HepG2 (cell line): ENCODE measurements around the gene KTI12. TPM values are rescaled to one million over a fixed set of nuclear protein-coding genes. Genes with fewer than 3 reads are reported as not detected.

Experiments used
- CREB1 ChIP-seq, 2 experiments: fragments of 450-650 bp in 1 of 2; IDR thresholded peaks; 2 replicates each; pipeline ENCODE4 v1.6.1; 2016 to 2017; ENCODE audit warnings: control low read depth in 1 of 2, mild to moderate bottlenecking in 1 of 2, missing compliant biosample characterization in 1 of 2, missing genetic modification characterization in 1 of 2
- HMG20A ChIP-seq: IDR thresholded peaks from 2 replicates; pipeline ENCODE4 v1.6.1; 2016; ENCODE audit warnings: borderline replicate concordance
- IRF2 ChIP-seq: IDR thresholded peaks from 2 replicates; pipeline ENCODE4 v1.6.1; 2018; ENCODE audit warnings: missing genetic modification reagents, missing compliant biosample characterization
- KDM3A ChIP-seq: IDR thresholded peaks from 2 replicates; pipeline ENCODE4 v1.6.1; 2018; ENCODE audit warnings: low read depth, missing compliant biosample characterization
- KLF16 ChIP-seq, 2 experiments: sonication (generic) in 1 of 2; formaldehyde crosslinking in 1 of 2; IDR thresholded peaks; 2 replicates each; pipeline versions ENCODE4 v1.6.1 to v1.8.0; 2016 to 2023; ENCODE audit warnings: missing genetic modification reagents in 2 of 2, missing compliant biosample characterization in 1 of 2
- NKX3-1 ChIP-seq: sonication (generic); formaldehyde crosslinking; IDR thresholded peaks from 2 replicates; pipeline ENCODE4 v1.5.0; 2020; ENCODE audit warnings: missing genetic modification reagents
- NPAS2 ChIP-seq: sonication (generic); formaldehyde crosslinking; IDR thresholded peaks from 2 replicates; pipeline ENCODE4 v1.8.0; 2022; ENCODE audit warnings: mild to moderate bottlenecking, missing genetic modification reagents, borderline replicate concordance
- NR2F1 ChIP-seq, 2 experiments: fragments of 450-650 bp in 1 of 2; formaldehyde crosslinking in 1 of 2; IDR thresholded peaks; 2 replicates each; pipeline versions ENCODE4 v1.5.0 to v1.6.1; 2016 to 2020; ENCODE audit warnings: mild to moderate bottlenecking in 1 of 2, missing compliant biosample characterization in 1 of 2, missing genetic modification reagents in 1 of 2, moderate library complexity in 1 of 2
- SETDB1 ChIP-seq: sonication (generic); formaldehyde crosslinking; IDR thresholded peaks from 2 replicates; pipeline ENCODE4 v1.5.1; 2020; ENCODE audit warnings: missing genetic modification reagents, mild to moderate bottlenecking, borderline replicate concordance
- SUZ12 ChIP-seq: fragments of 150-350 bp; IDR thresholded peaks from 2 replicates; pipeline ENCODE4 v1.6.1; 2014; ENCODE audit warnings: low read depth, low read length
- ZFP36L1 ChIP-seq: sonication (generic); formaldehyde crosslinking; IDR thresholded peaks from 2 replicates; pipeline ENCODE4 v1.8.0; 2022; ENCODE audit warnings: mild to moderate bottlenecking, missing genetic modification reagents, moderate library complexity
- ZNF136 ChIP-seq: sonication (generic); formaldehyde crosslinking; IDR thresholded peaks from 2 replicates; pipeline ENCODE4 v1.8.1; 2022; ENCODE audit warnings: low read depth, mild to moderate bottlenecking, moderate library complexity, missing genetic modification reagents
- ZNF431 ChIP-seq: sonication (generic); formaldehyde crosslinking; IDR thresholded peaks from 2 replicates; pipeline ENCODE4 v1.9.0; 2022; ENCODE audit warnings: missing genetic modification reagents, low read depth, mild to moderate bottlenecking, borderline replicate concordance
- ZNF775 ChIP-seq: sonication (generic); formaldehyde crosslinking; IDR thresholded peaks from 2 replicates; pipeline ENCODE4 v1.4.0; 2020; ENCODE audit warnings: missing genetic modification reagents, mild to moderate bottlenecking, moderate library complexity, borderline replicate concordance
- polyA plus RNA-seq, 8 experiments: library from polyadenylated mRNA; depleted of rRNA in 3 of 8; stranded (reverse) in 7 of 8; unstranded in 1 of 8; fragments of >200 nt; fragmentation: Illumina TruSeq in 4 of 8; extraction: Trizol in 4 of 8; gene quantifications; 2 replicates each; pipeline versions ENCODE4 v1.2.1 to v1.2.3, GENCODE V29; 2011 to 2016; ENCODE audit warnings: low read depth in 4 of 8, missing spikeins in 1 of 8, mixed read lengths in 1 of 8; ENCODE audit not compliant: insufficient read depth in 1 of 8
- total RNA-seq, 5 experiments: library from RNA; depleted of rRNA; stranded (reverse); fragments of >200 nt; fragmentation: Illumina TruSeq; extraction: Trizol; gene quantifications; 2 replicates each; pipeline ENCODE4 v1.2.3, GENCODE V29; 2016; ENCODE audit warnings: low read depth in 1 of 5
- TF ChIP-seq, protein P1 (sequence below): sonication (generic); formaldehyde crosslinking; IDR thresholded peaks from 2 replicates; pipeline ENCODE4 v1.4.0; 2020; ENCODE audit warnings: missing genetic modification reagents
- TF ChIP-seq, protein P2 (sequence below): conservative IDR thresholded peaks from 2 replicates; pipeline ENCODE4 v1.6.1; 2018; ENCODE audit warnings: missing genetic modification reagents
- TF ChIP-seq, protein P3 (sequence below), 2 experiments: fragments of 450-650 bp in 1 of 2; sonication (generic) in 1 of 2; formaldehyde crosslinking; IDR thresholded peaks; 2 replicates each; pipeline versions ENCODE4 v1.5.0 to v1.8.0; 2020 to 2022; ENCODE audit warnings: mild to moderate bottlenecking in 1 of 2, missing genetic modification reagents in 1 of 2
- TF ChIP-seq, protein P4 (sequence below), 2 experiments: IDR thresholded peaks; 2 replicates each; pipeline ENCODE4 v1.6.1; 2011 to 2012; ENCODE audit warnings: low read length in 2 of 2, borderline replicate concordance in 1 of 2, low read depth in 1 of 2, mild to moderate bottlenecking in 1 of 2, moderate library complexity in 1 of 2

Gene KTI12
- total and polyA plus RNA-seq, 2 of the 13 experiments (the other 11 are each of a cell fraction or from before 2014, with no cell fraction given): 7.4 to 10.2 TPM

DNA sequence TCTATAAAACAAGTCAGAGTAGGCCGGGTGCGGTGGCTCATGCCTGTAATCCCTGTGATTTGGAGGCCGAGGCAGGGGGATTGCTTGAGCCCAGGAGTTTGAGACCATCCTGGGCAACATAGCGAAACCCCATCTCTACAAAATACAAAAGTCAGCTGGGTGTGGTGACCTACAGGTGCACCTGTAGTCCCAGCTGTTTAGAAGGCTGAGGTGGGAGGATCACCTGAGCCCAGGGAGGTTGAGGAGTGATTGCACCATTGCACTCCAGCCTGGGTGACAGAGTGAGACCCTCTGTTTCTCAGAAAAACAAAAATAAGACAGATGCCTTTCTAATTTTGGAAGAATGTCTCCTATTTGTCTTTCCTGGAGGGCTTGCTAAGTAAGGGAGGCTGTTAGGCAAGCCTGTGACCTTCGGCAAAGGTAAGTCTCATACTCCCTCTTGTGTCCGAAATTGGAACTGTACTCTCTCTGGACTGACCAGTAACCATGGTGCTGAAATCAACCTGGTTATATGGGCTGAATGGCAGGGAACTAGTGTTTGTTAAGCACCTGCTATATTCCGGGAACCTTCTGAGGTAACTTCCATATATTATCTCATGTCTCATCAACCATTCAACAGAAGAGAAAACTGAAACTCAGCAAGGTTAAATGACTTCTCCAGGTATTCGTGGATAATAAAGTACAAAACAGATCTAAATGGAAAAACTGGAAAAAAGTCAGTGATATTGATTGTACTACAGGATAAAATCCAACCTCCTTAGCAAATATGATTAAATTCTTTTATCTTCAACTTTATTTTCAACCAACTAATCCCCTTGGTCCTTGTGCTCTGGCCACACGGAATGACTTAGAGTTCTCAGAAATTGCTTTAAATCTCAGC is 31.3 kb downstream of the KTI12 start (continued):
- TF ChIP-seq, protein P1, sequence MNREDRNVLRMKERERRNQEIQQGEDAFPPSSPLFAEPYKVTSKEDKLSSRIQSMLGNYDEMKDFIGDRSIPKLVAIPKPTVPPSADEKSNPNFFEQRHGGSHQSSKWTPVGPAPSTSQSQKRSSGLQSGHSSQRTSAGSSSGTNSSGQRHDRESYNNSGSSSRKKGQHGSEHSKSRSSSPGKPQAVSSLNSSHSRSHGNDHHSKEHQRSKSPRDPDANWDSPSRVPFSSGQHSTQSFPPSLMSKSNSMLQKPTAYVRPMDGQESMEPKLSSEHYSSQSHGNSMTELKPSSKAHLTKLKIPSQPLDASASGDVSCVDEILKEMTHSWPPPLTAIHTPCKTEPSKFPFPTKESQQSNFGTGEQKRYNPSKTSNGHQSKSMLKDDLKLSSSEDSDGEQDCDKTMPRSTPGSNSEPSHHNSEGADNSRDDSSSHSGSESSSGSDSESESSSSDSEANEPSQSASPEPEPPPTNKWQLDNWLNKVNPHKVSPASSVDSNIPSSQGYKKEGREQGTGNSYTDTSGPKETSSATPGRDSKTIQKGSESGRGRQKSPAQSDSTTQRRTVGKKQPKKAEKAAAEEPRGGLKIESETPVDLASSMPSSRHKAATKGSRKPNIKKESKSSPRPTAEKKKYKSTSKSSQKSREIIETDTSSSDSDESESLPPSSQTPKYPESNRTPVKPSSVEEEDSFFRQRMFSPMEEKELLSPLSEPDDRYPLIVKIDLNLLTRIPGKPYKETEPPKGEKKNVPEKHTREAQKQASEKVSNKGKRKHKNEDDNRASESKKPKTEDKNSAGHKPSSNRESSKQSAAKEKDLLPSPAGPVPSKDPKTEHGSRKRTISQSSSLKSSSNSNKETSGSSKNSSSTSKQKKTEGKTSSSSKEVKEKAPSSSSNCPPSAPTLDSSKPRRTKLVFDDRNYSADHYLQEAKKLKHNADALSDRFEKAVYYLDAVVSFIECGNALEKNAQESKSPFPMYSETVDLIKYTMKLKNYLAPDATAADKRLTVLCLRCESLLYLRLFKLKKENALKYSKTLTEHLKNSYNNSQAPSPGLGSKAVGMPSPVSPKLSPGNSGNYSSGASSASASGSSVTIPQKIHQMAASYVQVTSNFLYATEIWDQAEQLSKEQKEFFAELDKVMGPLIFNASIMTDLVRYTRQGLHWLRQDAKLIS: no peak
- no peak for TF ChIP-seq KLF16 (CRISPR knock-in tag; IDR thresholded peaks at IDR 0.05)
- TF ChIP-seq ZNF136 (CRISPR knock-in tag): no peak
- TF ChIP-seq CREB1 (IDR thresholded peaks at IDR 0.05): no peak
- TF ChIP-seq CREB1 (CRISPR knock-in tag; IDR thresholded peaks at IDR 0.05): no peak
- TF ChIP-seq, protein P2, sequence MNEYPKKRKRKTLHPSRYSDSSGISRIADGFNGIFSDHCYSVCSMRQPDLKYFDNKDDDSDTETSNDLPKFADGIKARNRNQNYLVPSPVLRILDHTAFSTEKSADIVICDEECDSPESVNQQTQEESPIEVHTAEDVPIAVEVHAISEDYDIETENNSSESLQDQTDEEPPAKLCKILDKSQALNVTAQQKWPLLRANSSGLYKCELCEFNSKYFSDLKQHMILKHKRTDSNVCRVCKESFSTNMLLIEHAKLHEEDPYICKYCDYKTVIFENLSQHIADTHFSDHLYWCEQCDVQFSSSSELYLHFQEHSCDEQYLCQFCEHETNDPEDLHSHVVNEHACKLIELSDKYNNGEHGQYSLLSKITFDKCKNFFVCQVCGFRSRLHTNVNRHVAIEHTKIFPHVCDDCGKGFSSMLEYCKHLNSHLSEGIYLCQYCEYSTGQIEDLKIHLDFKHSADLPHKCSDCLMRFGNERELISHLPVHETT (CRISPR knock-in tag): no peak
- TF ChIP-seq NPAS2: no peak
- TF ChIP-seq, protein P3, sequence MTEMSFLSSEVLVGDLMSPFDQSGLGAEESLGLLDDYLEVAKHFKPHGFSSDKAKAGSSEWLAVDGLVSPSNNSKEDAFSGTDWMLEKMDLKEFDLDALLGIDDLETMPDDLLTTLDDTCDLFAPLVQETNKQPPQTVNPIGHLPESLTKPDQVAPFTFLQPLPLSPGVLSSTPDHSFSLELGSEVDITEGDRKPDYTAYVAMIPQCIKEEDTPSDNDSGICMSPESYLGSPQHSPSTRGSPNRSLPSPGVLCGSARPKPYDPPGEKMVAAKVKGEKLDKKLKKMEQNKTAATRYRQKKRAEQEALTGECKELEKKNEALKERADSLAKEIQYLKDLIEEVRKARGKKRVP (CRISPR knock-in tag; IDR thresholded peaks at IDR 0.05): no peak
- TF ChIP-seq IRF2 (CRISPR knock-in tag): peak; percentile 41; the same call in 1 of the 2 replicates
- 0 out of 4 replicates have a peak, but pooled peaks of 1 of the 2 experiments have one; percentile 14 for TF ChIP-seq NR2F1 (CRISPR knock-in tag; IDR thresholded peaks at IDR 0.05)
- no peak for TF ChIP-seq HMG20A
- TF ChIP-seq ZNF431 (CRISPR knock-in tag): no peak
- TF ChIP-seq KDM3A (CRISPR knock-in tag): no peak
- TF ChIP-seq, protein P4, sequence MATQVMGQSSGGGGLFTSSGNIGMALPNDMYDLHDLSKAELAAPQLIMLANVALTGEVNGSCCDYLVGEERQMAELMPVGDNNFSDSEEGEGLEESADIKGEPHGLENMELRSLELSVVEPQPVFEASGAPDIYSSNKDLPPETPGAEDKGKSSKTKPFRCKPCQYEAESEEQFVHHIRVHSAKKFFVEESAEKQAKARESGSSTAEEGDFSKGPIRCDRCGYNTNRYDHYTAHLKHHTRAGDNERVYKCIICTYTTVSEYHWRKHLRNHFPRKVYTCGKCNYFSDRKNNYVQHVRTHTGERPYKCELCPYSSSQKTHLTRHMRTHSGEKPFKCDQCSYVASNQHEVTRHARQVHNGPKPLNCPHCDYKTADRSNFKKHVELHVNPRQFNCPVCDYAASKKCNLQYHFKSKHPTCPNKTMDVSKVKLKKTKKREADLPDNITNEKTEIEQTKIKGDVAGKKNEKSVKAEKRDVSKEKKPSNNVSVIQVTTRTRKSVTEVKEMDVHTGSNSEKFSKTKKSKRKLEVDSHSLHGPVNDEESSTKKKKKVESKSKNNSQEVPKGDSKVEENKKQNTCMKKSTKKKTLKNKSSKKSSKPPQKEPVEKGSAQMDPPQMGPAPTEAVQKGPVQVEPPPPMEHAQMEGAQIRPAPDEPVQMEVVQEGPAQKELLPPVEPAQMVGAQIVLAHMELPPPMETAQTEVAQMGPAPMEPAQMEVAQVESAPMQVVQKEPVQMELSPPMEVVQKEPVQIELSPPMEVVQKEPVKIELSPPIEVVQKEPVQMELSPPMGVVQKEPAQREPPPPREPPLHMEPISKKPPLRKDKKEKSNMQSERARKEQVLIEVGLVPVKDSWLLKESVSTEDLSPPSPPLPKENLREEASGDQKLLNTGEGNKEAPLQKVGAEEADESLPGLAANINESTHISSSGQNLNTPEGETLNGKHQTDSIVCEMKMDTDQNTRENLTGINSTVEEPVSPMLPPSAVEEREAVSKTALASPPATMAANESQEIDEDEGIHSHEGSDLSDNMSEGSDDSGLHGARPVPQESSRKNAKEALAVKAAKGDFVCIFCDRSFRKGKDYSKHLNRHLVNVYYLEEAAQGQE (IDR thresholded peaks at IDR 0.05; ENCODE audit: borderline replicate concordance in 1 of 2, low read depth in 1 of 2, low read length in 2 of 2): peak; percentile 41 to 93
- TF ChIP-seq NKX3-1 (CRISPR knock-in tag): no peak
- TF ChIP-seq ZFP36L1 (CRISPR knock-in tag): no peak
- no peak for TF ChIP-seq ZNF775 (CRISPR knock-in tag)
- no peak for TF ChIP-seq SETDB1 (CRISPR knock-in tag)
- TF ChIP-seq SUZ12: no peak
